Measurements from ENCODE around the gene ATP5F1A.

GRCh38 chr18:46046126-46046525, 52.0 kb downstream of the ATP5F1A start:
- TF ChIP-seq EZH2 (IDR thresholded peaks at IDR 0.05; ENCODE audit: insufficient read depth, poor library complexity, severe bottlenecking) = no peak
- no peak for TF ChIP-seq EZH2phosphoT487 (IDR thresholded peaks at IDR 0.05; ENCODE audit: insufficient read depth, low read depth)
